WTC11 (cell line): Measurements from ENCODE around the gene TRDMT1. TPM values are rescaled to one million over a fixed set of nuclear protein-coding genes. Genes with fewer than 3 reads are reported as not detected.

Experiments
- ATAC-seq: fragments of 200-7000 bp; cut with Tn5 transposase; 2 replicates; pipeline ENCODE4 v1.10.0; 2021; ENCODE audit warnings: mild to moderate bottlenecking, moderate library complexity
- CTCF ChIA-PET: fragments of 300-600 bp; sonication (Branson Sonifier 250); formaldehyde crosslinking; loops from one replicate; lab custom pipeline; 2021; ENCODE audit warnings: antibody characterized with exemption; lab: Charles Lee
- POLR2A ChIA-PET: fragments of 350-600 bp; sonication (Branson Sonifier 250); formaldehyde crosslinking; loops from one replicate; lab custom pipeline; 2021; ENCODE audit warnings: antibody characterized with exemption; lab: Charles Lee
- DNase-seq: peaks from one replicate; pipeline ENCODE4 v3.0.0; 2021; ENCODE audit warnings: low spot score
- H3K27ac Mint-ChIP-seq: 2 replicates; pipeline ENCODE4 v1.8.0; 2021; ENCODE audit warnings: mixed read lengths
- H3K27me3 Mint-ChIP-seq: 2 replicates; pipeline ENCODE4 v1.8.0; 2021; ENCODE audit warnings: low read depth, mild to moderate bottlenecking, moderate library complexity, mixed read lengths
- H3K36me3 Mint-ChIP-seq: 2 replicates; pipeline ENCODE4 v1.8.0; 2021; ENCODE audit warnings: mixed read lengths
- H3K4me1 Mint-ChIP-seq: 2 replicates; pipeline ENCODE4 v1.8.0; 2022; ENCODE audit warnings: mixed read lengths
- H3K4me3 Mint-ChIP-seq: 2 replicates; pipeline ENCODE4 v1.8.0; 2021; ENCODE audit warnings: mild to moderate bottlenecking, moderate library complexity, mixed read lengths
- H3K9me3 Mint-ChIP-seq: 2 replicates; pipeline ENCODE4 v1.8.0; 2021; ENCODE audit warnings: mixed read lengths
- CREB1 ChIP-seq: sonication (generic); formaldehyde crosslinking; IDR thresholded peaks from 2 replicates; pipeline ENCODE4 v1.8.0; 2023; ENCODE audit warnings: mild to moderate bottlenecking, missing genetic modification reagents
- EMX1 ChIP-seq: fragments of 250-450 bp; sonication (Bioruptor Pico); IDR thresholded peaks from 2 replicates; pipeline ENCODE4 v1.8.0; 2021; ENCODE audit warnings: mild to moderate bottlenecking
- FOXJ3 ChIP-seq: sonication (generic); formaldehyde crosslinking; IDR thresholded peaks from 2 replicates; pipeline ENCODE4 v1.9.0; 2021; ENCODE audit warnings: missing genetic modification reagents, mild to moderate bottlenecking, borderline replicate concordance
- HMGA2 ChIP-seq: fragments of 250-450 bp; sonication (Bioruptor Pico); IDR thresholded peaks from 2 replicates; pipeline ENCODE4 v1.4.0; 2021; ENCODE audit warnings: mild to moderate bottlenecking, moderate library complexity
- MAX ChIP-seq: sonication (generic); formaldehyde crosslinking; IDR thresholded peaks from 2 replicates; pipeline ENCODE4 v1.8.0; 2022; ENCODE audit warnings: mild to moderate bottlenecking, missing genetic modification reagents
- MLX ChIP-seq: sonication (generic); formaldehyde crosslinking; IDR thresholded peaks from 2 replicates; pipeline ENCODE4 v1.8.1; 2023; ENCODE audit warnings: mild to moderate bottlenecking, missing genetic modification reagents, moderate library complexity
- MXD4 ChIP-seq: fragments of 250-450 bp; sonication (Bioruptor Pico); IDR thresholded peaks from 2 replicates; pipeline ENCODE4 v1.8.0; 2021; ENCODE audit warnings: mild to moderate bottlenecking, moderate library complexity, borderline replicate concordance
- MYBL2 ChIP-seq: sonication (generic); formaldehyde crosslinking; IDR thresholded peaks from 2 replicates; pipeline ENCODE4 v1.8.1; 2023; ENCODE audit warnings: mild to moderate bottlenecking, moderate library complexity, missing genetic modification reagents
- NFATC4 ChIP-seq: fragments of 250-450 bp; sonication (Bioruptor Pico); IDR thresholded peaks from 2 replicates; pipeline ENCODE4 v1.9.0; 2021; ENCODE audit warnings: mild to moderate bottlenecking
- NFYB ChIP-seq: sonication (generic); formaldehyde crosslinking; conservative IDR thresholded peaks from 2 replicates; pipeline ENCODE4 v1.8.0; 2022; ENCODE audit warnings: low read depth, missing genetic modification reagents
- NR1H2 ChIP-seq: sonication (generic); formaldehyde crosslinking; IDR thresholded peaks from 2 replicates; pipeline ENCODE4 v1.9.0; 2021; ENCODE audit warnings: mild to moderate bottlenecking, moderate library complexity, missing genetic modification reagents
- SMAD4 ChIP-seq: sonication (generic); formaldehyde crosslinking; IDR thresholded peaks from 2 replicates; pipeline ENCODE4 v1.8.0; 2022; ENCODE audit warnings: mild to moderate bottlenecking, missing genetic modification reagents
- SOX15 ChIP-seq: fragments of 250-450 bp; sonication (Bioruptor Pico); IDR thresholded peaks from 2 replicates; pipeline ENCODE4 v1.9.0; 2021; ENCODE audit warnings: mild to moderate bottlenecking
- ZBTB43 ChIP-seq: sonication (generic); formaldehyde crosslinking; IDR thresholded peaks from 2 replicates; pipeline ENCODE4 v1.8.1; 2023; ENCODE audit warnings: mild to moderate bottlenecking, missing genetic modification reagents
- ZNF121 ChIP-seq: sonication (generic); formaldehyde crosslinking; IDR thresholded peaks from 2 replicates; pipeline ENCODE4 v1.8.0; 2023; ENCODE audit warnings: missing genetic modification reagents
- ZNF263 ChIP-seq: sonication (generic); formaldehyde crosslinking; IDR thresholded peaks from 2 replicates; pipeline ENCODE4 v1.8.1; 2022; ENCODE audit warnings: low read depth, mild to moderate bottlenecking, moderate library complexity, missing genetic modification reagents
- ZNF281 ChIP-seq: sonication (generic); formaldehyde crosslinking; IDR thresholded peaks from 2 replicates; pipeline ENCODE4 v1.8.0; 2023; ENCODE audit warnings: mild to moderate bottlenecking, missing genetic modification reagents
- ZNF396 ChIP-seq: fragments of 250-450 bp; sonication (Bioruptor Pico); IDR thresholded peaks from 2 replicates; pipeline ENCODE4 v1.8.0; 2021; ENCODE audit warnings: mild to moderate bottlenecking, moderate library complexity, borderline replicate concordance
- ZNF416 ChIP-seq: fragments of 250-450 bp; sonication (Bioruptor Pico); IDR thresholded peaks from 2 replicates; pipeline ENCODE4 v1.9.0; 2021; ENCODE audit warnings: mild to moderate bottlenecking, inconsistent platforms
- ZNF423 ChIP-seq: fragments of 250-450 bp; sonication (Bioruptor Pico); IDR thresholded peaks from 2 replicates; pipeline ENCODE4 v2.1.2; 2022; ENCODE audit warnings: mild to moderate bottlenecking, moderate library complexity
- ZNF425 ChIP-seq: fragments of 250-450 bp; sonication (Bioruptor Pico); conservative IDR thresholded peaks from 2 replicates; pipeline ENCODE4 v1.9.0; 2021; ENCODE audit warnings: mild to moderate bottlenecking
- total RNA-seq: library from RNA; stranded (reverse); gene quantifications from 3 replicates; pipeline ENCODE4 v1.2.3, GENCODE V29; 2021
- TF ChIP-seq, protein P1 (sequence below): sonication (generic); formaldehyde crosslinking; IDR thresholded peaks from 2 replicates; pipeline ENCODE4 v1.8.0; 2022; ENCODE audit warnings: missing genetic modification reagents
- TF ChIP-seq, protein P2 (sequence below): sonication (generic); formaldehyde crosslinking; IDR thresholded peaks from 2 replicates; pipeline ENCODE4 v1.8.0; 2022; ENCODE audit warnings: mild to moderate bottlenecking, missing genetic modification reagents
- TF ChIP-seq, protein P3 (sequence below): fragments of 250-450 bp; sonication (Bioruptor Pico); IDR thresholded peaks from 2 replicates; pipeline ENCODE4 v1.9.0; 2021; ENCODE audit warnings: moderate library complexity, mild to moderate bottlenecking, inconsistent platforms, borderline replicate concordance

Gene TRDMT1
- total RNA-seq, 1 experiment from 2014 or later = 11.7 TPM

DNA sequence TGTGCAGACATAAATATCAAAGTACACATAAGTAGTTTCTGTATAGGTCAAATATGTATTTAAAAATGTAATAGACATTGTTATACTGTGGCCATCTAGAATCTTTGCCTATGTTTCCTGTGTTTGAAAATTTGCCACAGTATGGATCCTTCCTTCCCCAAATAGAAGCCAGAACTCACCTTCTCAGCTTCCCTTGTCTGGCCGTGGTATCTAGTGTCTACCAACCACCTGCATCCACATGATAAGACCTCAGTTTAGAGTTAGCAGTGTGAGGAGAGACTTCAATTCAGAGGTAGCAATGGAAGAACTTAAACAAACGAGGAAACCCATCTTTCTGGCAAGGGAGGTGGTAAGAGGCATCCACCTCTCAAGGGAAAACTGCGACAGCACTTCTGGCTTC lies 4.9 kb downstream of the TRDMT1 start (continued):
- TF ChIP-seq ZNF281 = no peak
- TF ChIP-seq NFATC4 (CRISPR knock-in tag) = no peak
- no peak for TF ChIP-seq NFYB (CRISPR knock-in tag)
- no peak for TF ChIP-seq FOXJ3 (CRISPR knock-in tag)
- TF ChIP-seq, protein P1, sequence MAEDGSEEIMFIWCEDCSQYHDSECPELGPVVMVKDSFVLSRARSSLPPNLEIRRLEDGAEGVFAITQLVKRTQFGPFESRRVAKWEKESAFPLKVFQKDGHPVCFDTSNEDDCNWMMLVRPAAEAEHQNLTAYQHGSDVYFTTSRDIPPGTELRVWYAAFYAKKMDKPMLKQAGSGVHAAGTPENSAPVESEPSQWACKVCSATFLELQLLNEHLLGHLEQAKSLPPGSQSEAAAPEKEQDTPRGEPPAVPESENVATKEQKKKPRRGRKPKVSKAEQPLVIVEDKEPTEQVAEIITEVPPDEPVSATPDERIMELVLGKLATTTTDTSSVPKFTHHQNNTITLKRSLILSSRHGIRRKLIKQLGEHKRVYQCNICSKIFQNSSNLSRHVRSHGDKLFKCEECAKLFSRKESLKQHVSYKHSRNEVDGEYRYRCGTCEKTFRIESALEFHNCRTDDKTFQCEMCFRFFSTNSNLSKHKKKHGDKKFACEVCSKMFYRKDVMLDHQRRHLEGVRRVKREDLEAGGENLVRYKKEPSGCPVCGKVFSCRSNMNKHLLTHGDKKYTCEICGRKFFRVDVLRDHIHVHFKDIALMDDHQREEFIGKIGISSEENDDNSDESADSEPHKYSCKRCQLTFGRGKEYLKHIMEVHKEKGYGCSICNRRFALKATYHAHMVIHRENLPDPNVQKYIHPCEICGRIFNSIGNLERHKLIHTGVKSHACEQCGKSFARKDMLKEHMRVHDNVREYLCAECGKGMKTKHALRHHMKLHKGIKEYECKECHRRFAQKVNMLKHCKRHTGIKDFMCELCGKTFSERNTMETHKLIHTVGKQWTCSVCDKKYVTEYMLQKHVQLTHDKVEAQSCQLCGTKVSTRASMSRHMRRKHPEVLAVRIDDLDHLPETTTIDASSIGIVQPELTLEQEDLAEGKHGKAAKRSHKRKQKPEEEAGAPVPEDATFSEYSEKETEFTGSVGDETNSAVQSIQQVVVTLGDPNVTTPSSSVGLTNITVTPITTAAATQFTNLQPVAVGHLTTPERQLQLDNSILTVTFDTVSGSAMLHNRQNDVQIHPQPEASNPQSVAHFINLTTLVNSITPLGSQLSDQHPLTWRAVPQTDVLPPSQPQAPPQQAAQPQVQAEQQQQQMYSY (CRISPR knock-in tag) = no peak
- TF ChIP-seq MLX (CRISPR knock-in tag) = no peak
- no peak for TF ChIP-seq SMAD4 (CRISPR knock-in tag)
- TF ChIP-seq, all 79 proteins: peak for 0

DNA sequence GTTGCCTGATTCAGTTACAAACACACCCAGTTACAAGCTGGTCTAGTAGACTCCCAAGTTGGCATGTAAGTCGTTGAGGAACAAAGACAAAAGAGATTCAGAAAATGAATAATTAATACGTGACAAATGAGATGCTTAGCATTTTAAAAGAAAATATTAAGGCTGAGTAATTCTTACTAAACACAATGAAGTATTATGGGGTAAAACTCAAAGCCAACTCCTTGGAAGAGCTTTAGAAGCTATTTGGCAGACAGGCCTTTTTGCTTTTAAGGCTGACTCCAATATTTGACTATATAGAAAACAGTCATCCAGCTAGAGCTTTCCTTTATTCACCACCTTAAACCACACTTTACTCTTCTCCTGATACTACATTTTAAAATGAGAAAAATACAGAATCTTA lies 5.4 kb downstream of the TRDMT1 start:
- Mint-ChIP-seq H3K4me1 (peaks cover 43% of the 10 kb centered on the region), H3K9me3 (peaks cover 7% of the 10 kb centered on the region), H3K4me3 (no peak overlapping the region), H3K27ac (no peak overlapping the region), H3K27me3 (no peaks in the 10 kb centered on the region), H3K36me3 (no peaks in the 10 kb centered on the region)
- no peak for DNase-seq
- ChIA-PET POLR2A (no interaction called here), CTCF (interaction anchor here (1.3 to 2.1 kb wide), 2 partner anchors 31 to 34 kb away, joined by 3 to 8 read pairs; no protein-coding TSS in a partner anchor)
- TF ChIP-seq EMX1 (CRISPR knock-in tag) (no peak), CREB1 (CRISPR knock-in tag) (no peak), ZNF396 (CRISPR knock-in tag) (no peak), ZNF423 (CRISPR knock-in tag) (no peak), ZNF416 (CRISPR knock-in tag) (no peak), MXD4 (CRISPR knock-in tag) (no peak), MAX (CRISPR knock-in tag) (no peak), ZNF263 (no peak), HMGA2 (CRISPR knock-in tag) (no peak), ZNF425 (no peak), MYBL2 (CRISPR knock-in tag) (no peak), ZNF121 (CRISPR knock-in tag) (no peak), ZBTB43 (CRISPR knock-in tag) (no peak), SOX15 (CRISPR knock-in tag) (no peak), NR1H2 (no peak)
- TF ChIP-seq, protein P2, sequence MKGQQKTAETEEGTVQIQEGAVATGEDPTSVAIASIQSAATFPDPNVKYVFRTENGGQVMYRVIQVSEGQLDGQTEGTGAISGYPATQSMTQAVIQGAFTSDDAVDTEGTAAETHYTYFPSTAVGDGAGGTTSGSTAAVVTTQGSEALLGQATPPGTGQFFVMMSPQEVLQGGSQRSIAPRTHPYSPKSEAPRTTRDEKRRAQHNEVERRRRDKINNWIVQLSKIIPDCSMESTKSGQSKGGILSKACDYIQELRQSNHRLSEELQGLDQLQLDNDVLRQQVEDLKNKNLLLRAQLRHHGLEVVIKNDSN (CRISPR knock-in tag) = no peak
- TF ChIP-seq, protein P3, sequence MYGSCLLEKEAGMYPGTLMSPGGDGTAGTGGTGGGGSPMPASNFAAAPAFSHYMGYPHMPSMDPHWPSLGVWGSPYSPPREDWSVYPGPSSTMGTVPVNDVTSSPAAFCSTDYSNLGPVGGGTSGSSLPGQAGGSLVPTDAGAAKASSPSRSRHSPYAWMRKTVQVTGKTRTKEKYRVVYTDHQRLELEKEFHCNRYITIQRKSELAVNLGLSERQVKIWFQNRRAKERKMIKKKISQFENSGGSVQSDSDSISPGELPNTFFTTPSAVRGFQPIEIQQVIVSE (CRISPR knock-in tag) = no peak
- ATAC-seq = no peak
